Peyer's patch (tissue), 4 donors: ENCODE data around the gene ARMC9. TPM values are rescaled to one million over a fixed set of nuclear protein-coding genes. Genes with fewer than 3 reads are reported as not detected.

Source experiments
- DNase-seq, 3 donors: peaks; one replicate each; pipeline ENCODE4 v3.0.0-alpha.2; 2017 to 2019
- H3K27ac ChIP-seq, 4 donors: fragments of 200-600 bp; sonication (generic); one replicate each; pipeline ENCODE4 v1.5.1; 2016 to 2019
- H3K27me3 ChIP-seq, 2 donors: fragments of 200-600 bp; sonication (generic); one replicate each; pipeline ENCODE4 v1.5.1; 2019
- H3K36me3 ChIP-seq, 3 donors: fragments of 200-600 bp; sonication (generic); one replicate each; pipeline ENCODE4 v1.5.1; 2016 to 2019
- H3K4me1 ChIP-seq, 4 donors: fragments of 200-600 bp; sonication (generic); one replicate each; pipeline ENCODE4 v1.5.1; 2016 to 2019
- H3K4me3 ChIP-seq, 4 donors: fragments of 200-600 bp; sonication (generic); 1 replicate in 3 of 4; 2 replicates in 1 of 4; pipeline ENCODE4 v1.5.1; 2016 to 2019; ENCODE audit warnings: mild to moderate bottlenecking in 1 of 4
- H3K9me3 ChIP-seq, 4 donors: fragments of 200-600 bp; sonication (generic); one replicate each; pipeline ENCODE4 v1.5.1; 2016 to 2019; ENCODE audit warnings: mild to moderate bottlenecking in 1 of 4
- POLR2A ChIP-seq, 2 donors: fragments of 450-650 bp; IDR thresholded peaks; one replicate each; pipeline ENCODE4 v1.5.1; 2017; ENCODE audit warnings: antibody characterized with exemption in 2 of 2, mild to moderate bottlenecking in 2 of 2, moderate library complexity in 2 of 2
- total RNA-seq, 4 donors: library from RNA; depleted of rRNA; stranded (reverse); fragments of >200 nt; gene quantifications; one replicate each; pipeline ENCODE4 v1.1.0, GENCODE V29; 2016
- TF ChIP-seq, protein P1 (sequence below), 6 experiments: fragments of 450-650 bp in 4 of 6; fragments of 200-600 bp in 2 of 6; sonication (generic) in 1 of 6; IDR thresholded peaks; one replicate each; pipeline ENCODE4 v1.5.1; 2017 to 2019; ENCODE audit warnings: antibody characterized with exemption in 6 of 6, mild to moderate bottlenecking in 3 of 6, moderate library complexity in 1 of 6

Gene ARMC9
- total RNA-seq, 4 donors from 2014 or later = 3.3 to 15.7 (median 10.5) TPM

DNA sequence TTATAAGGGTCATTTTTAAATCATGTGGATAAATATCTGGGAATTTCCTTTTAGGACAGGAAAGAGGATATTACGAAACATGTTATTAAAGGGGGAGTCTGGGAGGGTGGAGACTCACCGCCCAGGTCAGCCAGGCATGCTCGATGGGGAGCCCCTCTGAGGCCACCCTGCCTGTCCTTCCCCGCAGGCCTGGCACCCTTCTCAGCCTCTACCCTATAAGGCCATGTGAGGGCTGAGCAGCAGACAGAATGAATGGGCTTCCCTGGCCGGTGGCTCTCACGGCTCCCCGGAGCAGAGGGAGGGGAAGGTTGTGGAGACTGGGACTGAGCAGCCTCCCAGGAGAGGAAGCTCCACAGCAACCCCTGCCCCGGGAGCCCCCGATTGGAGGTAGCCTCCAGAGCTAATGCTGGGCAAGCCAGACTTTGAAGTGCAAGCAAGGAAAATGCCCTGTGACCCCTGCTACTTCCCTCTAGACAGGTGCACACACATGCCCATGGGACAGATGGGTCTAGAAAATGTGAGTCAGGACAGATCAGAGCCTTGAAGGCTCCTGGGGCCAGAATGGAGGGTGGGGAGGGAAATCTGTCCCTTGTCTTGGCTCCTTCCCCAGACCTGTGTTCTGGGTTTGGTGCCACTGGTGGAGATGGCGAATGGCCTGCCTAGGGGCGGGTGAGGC, 13.2 kb upstream of the ARMC9 start:
- Histone ChIP-seq H3K27me3 (no peaks in the 10 kb centered on the region), H3K9me3 (no peaks in the 10 kb centered on the region), H3K4me3 (no peak overlapping the region), H3K36me3 (no peaks in the 10 kb centered on the region), H3K27ac (no peak overlapping the region), H3K4me1 (peaks cover 0 to 4% (median 0%) of the 10 kb centered on the region in 4 donors)
- DNase-seq = no peak
- no peak for TF ChIP-seq POLR2A (IDR thresholded peaks at IDR 0.05)
- TF ChIP-seq, protein P1, sequence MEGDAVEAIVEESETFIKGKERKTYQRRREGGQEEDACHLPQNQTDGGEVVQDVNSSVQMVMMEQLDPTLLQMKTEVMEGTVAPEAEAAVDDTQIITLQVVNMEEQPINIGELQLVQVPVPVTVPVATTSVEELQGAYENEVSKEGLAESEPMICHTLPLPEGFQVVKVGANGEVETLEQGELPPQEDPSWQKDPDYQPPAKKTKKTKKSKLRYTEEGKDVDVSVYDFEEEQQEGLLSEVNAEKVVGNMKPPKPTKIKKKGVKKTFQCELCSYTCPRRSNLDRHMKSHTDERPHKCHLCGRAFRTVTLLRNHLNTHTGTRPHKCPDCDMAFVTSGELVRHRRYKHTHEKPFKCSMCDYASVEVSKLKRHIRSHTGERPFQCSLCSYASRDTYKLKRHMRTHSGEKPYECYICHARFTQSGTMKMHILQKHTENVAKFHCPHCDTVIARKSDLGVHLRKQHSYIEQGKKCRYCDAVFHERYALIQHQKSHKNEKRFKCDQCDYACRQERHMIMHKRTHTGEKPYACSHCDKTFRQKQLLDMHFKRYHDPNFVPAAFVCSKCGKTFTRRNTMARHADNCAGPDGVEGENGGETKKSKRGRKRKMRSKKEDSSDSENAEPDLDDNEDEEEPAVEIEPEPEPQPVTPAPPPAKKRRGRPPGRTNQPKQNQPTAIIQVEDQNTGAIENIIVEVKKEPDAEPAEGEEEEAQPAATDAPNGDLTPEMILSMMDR (IDR thresholded peaks at IDR 0.05) = no peak

DNA sequence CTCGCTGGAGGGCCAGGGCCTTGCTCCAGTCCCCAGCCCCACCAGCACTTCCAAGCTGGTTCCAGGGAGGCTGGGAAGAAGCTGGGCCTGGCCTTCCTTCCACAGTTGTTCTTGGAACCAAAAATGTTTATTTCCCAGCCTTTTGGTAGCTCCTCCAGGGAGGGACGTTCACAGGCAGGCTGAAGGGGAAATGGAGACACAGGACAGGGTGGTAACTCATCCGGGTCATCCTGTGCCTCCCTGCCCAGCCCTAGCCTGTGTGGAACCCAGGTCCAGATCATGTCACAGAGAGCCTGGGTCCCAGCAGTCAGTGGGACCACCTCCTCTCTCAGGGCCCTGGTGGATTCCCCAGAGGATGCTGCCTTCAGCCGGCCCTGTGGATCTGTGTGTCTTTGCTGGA, 12.5 kb upstream of the ARMC9 start:
- no peak for TF ChIP-seq POLR2A (IDR thresholded peaks at IDR 0.05)
- TF ChIP-seq, protein P1 (IDR thresholded peaks at IDR 0.05) = no peak
- Histone ChIP-seq H3K27ac (peak overlapping the region in 1 of 4 donors; percentile 19), H3K4me3 (no peak overlapping the region), H3K4me1 (peaks cover 0 to 4% (median 0%) of the 10 kb centered on the region in 4 donors), H3K9me3 (no peaks in the 10 kb centered on the region), H3K36me3 (no peaks in the 10 kb centered on the region), H3K27me3 (no peaks in the 10 kb centered on the region)
- peak in 1 of 3 donors; percentile 40 for DNase-seq

DNA sequence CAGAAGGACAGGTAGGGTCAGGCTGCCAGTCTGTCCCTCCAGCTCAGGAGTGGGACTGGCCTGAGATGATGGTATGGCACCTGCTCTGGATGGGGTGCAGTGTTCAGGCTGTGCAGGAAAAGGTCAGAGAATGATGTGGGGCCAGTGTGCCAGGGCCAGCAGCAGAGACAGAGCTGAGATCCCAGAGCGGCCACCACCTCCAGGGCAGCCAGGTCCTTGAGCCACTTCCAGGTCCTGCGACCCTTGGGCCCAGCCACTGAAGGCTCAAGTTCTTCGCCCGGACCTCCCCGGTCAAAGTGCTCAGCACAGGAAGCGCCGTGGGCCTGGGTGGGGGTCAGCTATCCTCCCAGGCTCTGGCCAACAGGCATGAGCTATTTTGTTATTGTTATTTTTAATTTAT, 12.1 kb upstream of the ARMC9 start:
- peaks cover 0 to 4% (median 0%) of the 10 kb centered on the region in 4 donors for H3K4me1 ChIP-seq
- no peaks in the 10 kb centered on the region for H3K9me3 ChIP-seq
- TF ChIP-seq, protein P1 (IDR thresholded peaks at IDR 0.05) = no peak
- no peak for TF ChIP-seq POLR2A (IDR thresholded peaks at IDR 0.05)
- peak in 1 of 3 donors; percentile 3 for DNase-seq
- H3K4me3 ChIP-seq = no peak overlapping the region
- H3K27ac ChIP-seq = peak overlapping the region in 1 of 4 donors; percentile 19
- H3K36me3 ChIP-seq = no peaks in the 10 kb centered on the region
- H3K27me3 ChIP-seq = no peaks in the 10 kb centered on the region

DNA sequence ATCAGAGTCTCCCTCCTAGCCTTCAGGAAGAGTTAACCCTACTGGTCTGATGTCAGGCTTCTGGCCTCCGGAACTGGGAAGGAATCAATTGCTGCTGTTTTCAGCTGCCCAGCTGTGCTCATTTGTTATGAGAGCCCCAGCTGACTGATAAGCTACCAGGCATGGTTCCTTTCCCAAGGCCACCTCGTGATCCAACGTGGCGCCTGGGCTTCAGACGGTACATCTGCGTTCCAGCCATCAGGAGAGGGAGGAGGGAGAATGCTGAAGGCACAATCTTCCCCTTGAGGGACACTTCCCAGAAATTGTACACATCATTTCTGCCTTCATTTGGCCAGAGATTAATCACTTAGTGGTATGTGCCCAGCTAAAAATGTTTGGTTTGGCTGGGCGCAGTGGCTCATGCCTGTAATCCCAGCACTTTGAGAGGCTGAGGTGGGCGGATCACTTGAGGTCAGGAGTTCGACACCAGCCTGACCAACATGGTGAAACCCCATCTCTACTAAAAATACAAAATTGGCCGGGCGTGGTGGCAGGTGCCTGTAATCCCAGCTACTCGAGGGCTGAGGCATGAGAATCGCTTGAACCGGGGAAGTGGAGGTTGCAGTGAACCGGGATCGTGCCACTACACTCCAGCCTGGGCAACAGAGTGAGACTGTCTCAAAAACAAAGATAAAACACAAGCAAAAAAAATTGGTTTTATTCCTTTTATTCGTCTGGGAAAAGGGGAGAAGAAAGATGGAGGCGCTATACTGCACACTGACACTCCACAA, 10.5 kb upstream of the ARMC9 start:
- DNase-seq = peak in 1 of 3 donors; percentile 17
- Histone ChIP-seq H3K9me3 (no peaks in the 10 kb centered on the region), H3K27ac (no peak overlapping the region), H3K36me3 (no peaks in the 10 kb centered on the region), H3K4me3 (no peak overlapping the region), H3K27me3 (no peaks in the 10 kb centered on the region), H3K4me1 (no peaks in the 10 kb centered on the region)
- TF ChIP-seq, protein P1 (IDR thresholded peaks at IDR 0.05) = no peak
- no peak for TF ChIP-seq POLR2A (IDR thresholded peaks at IDR 0.05)

DNA sequence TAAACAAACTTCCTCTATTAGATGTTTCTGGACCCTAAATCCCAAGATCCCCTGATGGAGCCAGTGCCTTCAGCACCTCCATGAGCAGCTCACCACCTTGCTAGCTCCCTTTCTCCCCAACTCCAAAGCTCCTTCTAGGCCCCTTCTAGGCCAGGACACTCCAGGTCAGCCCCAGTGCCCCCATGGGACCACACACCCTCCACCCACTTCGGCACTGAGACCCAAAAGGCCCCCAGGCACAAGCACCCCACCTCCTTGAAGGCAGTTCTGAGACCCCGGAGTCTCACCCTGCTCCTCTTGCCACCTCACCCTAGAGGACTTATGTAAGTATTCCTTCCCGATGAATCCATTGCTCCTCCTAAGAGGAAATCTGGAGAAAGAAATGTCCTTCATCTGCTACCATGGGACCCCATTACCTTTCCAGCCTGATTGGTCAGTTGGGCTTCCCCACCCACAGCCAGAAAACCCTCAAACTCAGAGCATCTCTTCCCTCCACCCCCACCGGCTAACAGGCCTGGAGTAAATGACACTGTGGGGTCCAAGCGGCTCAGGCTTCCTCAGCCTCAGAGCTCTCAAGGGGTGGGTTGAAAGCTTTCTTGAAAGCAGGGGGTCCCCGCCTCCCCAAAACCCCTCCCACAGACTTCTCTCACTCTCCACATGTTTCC, 9.8 kb upstream of the ARMC9 start:
- H3K27me3 ChIP-seq = no peaks in the 10 kb centered on the region
- no peak overlapping the region for H3K4me3 ChIP-seq
- TF ChIP-seq POLR2A (IDR thresholded peaks at IDR 0.05) = no peak
- TF ChIP-seq, protein P1 (IDR thresholded peaks at IDR 0.05) = no peak
- DNase-seq = no peak
- no peaks in the 10 kb centered on the region for H3K9me3 ChIP-seq
- peak overlapping the region in 1 of 4 donors; percentile 88 for H3K27ac ChIP-seq
- no peaks in the 10 kb centered on the region for H3K36me3 ChIP-seq
- no peaks in the 10 kb centered on the region for H3K4me1 ChIP-seq
